Measurements from ENCODE around the gene BOD1L1. TPM values are rescaled to one million over a fixed set of nuclear protein-coding genes. Genes with fewer than 3 reads are reported as not detected.

Gene BOD1L1
- polyA plus RNA-seq, 2 donors, result 8.0 to 9.0 TPM

DNA sequence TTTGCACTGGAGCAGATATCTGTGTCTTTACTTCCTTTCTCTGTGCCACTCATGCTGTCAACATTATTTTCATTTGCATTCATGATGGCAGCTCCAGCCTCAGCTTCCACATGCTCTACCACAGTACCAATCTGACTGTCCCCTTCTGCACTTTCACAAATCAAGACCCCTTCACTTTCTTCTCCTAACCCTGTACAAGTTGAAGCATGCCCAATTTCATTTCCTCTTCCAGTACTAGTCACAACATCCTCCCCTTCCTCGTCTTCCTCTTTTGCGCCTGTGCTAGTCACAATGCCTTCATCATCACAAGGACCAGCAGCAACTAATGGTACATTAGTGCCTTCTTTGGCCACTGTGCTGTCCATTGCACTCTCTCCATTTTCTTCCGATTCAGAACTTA lies 26.5 kb downstream of the BOD1L1 start:
- H3K27me3 ChIP-seq (ENCODE audit: control insufficient read depth in 1 of 2, insufficient read depth in 2 of 2, low read length in 2 of 2), result no peaks in the 10 kb centered on the region
- H3K4me1 ChIP-seq (ENCODE audit: control insufficient read depth in 2 of 2, insufficient read depth in 2 of 2, low read length in 1 of 2), result no peaks in the 10 kb centered on the region
- H3K9me3 ChIP-seq (ENCODE audit: control insufficient read depth in 2 of 2, insufficient read depth in 1 of 2, low read depth in 1 of 2, low read length in 1 of 2), result no peaks in the 10 kb centered on the region
- WGBS, 2 donors, result 87 to 91% methylated on average over 3 of the region's 3 CpGs
- H3K4me3 ChIP-seq (ENCODE audit: low read depth in 1 of 2, low read length in 2 of 2), result no peak overlapping the region
- peaks cover 20 to 23% of the 10 kb centered on the region in 2 donors for H3K36me3 ChIP-seq (ENCODE audit: control insufficient read depth in 2 of 2, insufficient read depth in 2 of 2, low read length in 1 of 2)
- no peak overlapping the region for H3K27ac ChIP-seq (ENCODE audit: low read depth in 2 of 2, low read length in 1 of 2)

- H3K4me1 ChIP-seq (ENCODE audit: control insufficient read depth in 2 of 2, insufficient read depth in 2 of 2, low read length in 1 of 2), result no peaks in the 10 kb centered on the region
- no peak overlapping the region for H3K4me3 ChIP-seq (ENCODE audit: low read depth in 1 of 2, low read length in 2 of 2)
- H3K36me3 ChIP-seq (ENCODE audit: control insufficient read depth in 2 of 2, insufficient read depth in 2 of 2, low read length in 1 of 2), result peaks cover 21 to 23% of the 10 kb centered on the region in 2 donors
- no peaks in the 10 kb centered on the region for H3K27me3 ChIP-seq (ENCODE audit: control insufficient read depth in 1 of 2, insufficient read depth in 2 of 2, low read length in 2 of 2)
- 79 to 80% methylated on average over 5 of the region's 5 CpGs for WGBS, 2 donors
- no peaks in the 10 kb centered on the region for H3K9me3 ChIP-seq (ENCODE audit: control insufficient read depth in 2 of 2, insufficient read depth in 1 of 2, low read depth in 1 of 2, low read length in 1 of 2)
- no peak overlapping the region for H3K27ac ChIP-seq (ENCODE audit: low read depth in 2 of 2, low read length in 1 of 2)
These were observed 28.4 kb downstream of the BOD1L1 start for GRCh38 chr4:13599159-13599558.

- Histone ChIP-seq H3K36me3 (ENCODE audit: control insufficient read depth in 2 of 2, insufficient read depth in 2 of 2, low read length in 1 of 2) (peaks cover 15 to 21% of the 10 kb centered on the region in 2 donors), H3K27ac (ENCODE audit: low read depth in 2 of 2, low read length in 1 of 2) (no peak overlapping the region), H3K4me3 (ENCODE audit: low read depth in 1 of 2, low read length in 2 of 2) (no peak overlapping the region), H3K9me3 (ENCODE audit: control insufficient read depth in 2 of 2, insufficient read depth in 1 of 2, low read depth in 1 of 2, low read length in 1 of 2) (no peaks in the 10 kb centered on the region), H3K4me1 (ENCODE audit: control insufficient read depth in 2 of 2, insufficient read depth in 2 of 2, low read length in 1 of 2) (no peaks in the 10 kb centered on the region), H3K27me3 (ENCODE audit: control insufficient read depth in 1 of 2, insufficient read depth in 2 of 2, low read length in 2 of 2) (no peaks in the 10 kb centered on the region)
These were observed 29.9 kb downstream of the BOD1L1 start for GRCh38 chr4:13597604-13598003.

DNA sequence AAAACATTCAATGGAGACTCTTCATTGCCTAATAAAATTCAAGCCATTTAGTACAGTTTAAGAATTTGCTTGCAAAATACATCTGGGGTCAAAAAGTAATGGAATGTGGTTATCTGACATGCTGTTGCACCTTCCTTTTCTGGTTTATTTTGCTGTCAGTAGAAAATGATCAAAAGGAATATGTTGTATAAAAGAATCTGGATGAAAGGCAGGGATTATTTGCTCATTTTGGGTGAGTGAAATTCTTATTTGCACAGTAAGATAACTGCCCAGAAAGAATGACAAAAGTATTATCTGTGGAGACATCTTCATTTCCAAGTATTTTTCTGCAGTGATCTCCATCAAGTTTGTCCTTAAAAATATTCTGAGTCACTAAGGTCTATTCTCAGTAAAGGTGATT lies 30.4 kb downstream of the BOD1L1 start:
- Histone ChIP-seq H3K9me3 (ENCODE audit: control insufficient read depth in 2 of 2, insufficient read depth in 1 of 2, low read depth in 1 of 2, low read length in 1 of 2) (no peaks in the 10 kb centered on the region), H3K27me3 (ENCODE audit: control insufficient read depth in 1 of 2, insufficient read depth in 2 of 2, low read length in 2 of 2) (no peaks in the 10 kb centered on the region), H3K27ac (ENCODE audit: low read depth in 2 of 2, low read length in 1 of 2) (no peak overlapping the region), H3K4me1 (ENCODE audit: control insufficient read depth in 2 of 2, insufficient read depth in 2 of 2, low read length in 1 of 2) (no peaks in the 10 kb centered on the region), H3K36me3 (ENCODE audit: control insufficient read depth in 2 of 2, insufficient read depth in 2 of 2, low read length in 1 of 2) (peaks cover 13 to 22% of the 10 kb centered on the region in 2 donors), H3K4me3 (ENCODE audit: low read depth in 1 of 2, low read length in 2 of 2) (no peak overlapping the region)

DNA sequence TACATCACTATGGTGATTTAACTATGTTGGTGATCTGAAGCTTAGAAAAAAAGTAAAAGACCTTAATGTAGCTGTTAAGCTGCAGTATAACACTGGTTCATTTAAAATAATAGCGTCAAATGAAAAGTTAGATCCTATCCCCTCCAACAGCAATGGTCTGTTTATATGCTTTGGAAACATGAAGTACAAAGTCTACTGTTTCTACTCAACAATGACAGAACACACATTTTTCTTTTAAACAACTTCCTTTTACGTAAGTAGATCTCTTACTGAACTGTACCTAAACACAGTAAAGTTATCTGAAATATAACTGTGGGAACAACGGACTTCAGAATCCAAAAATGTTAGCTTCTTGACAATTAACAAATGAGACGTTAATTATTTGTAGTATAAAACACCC lies 35.3 kb downstream of the BOD1L1 start:
- WGBS, 2 donors, result 88 to 91% methylated on average over 4 of the region's 4 CpGs
- H3K4me3 ChIP-seq (ENCODE audit: low read depth in 1 of 2, low read length in 2 of 2), result no peak overlapping the region
- no peaks in the 10 kb centered on the region for H3K9me3 ChIP-seq (ENCODE audit: control insufficient read depth in 2 of 2, insufficient read depth in 1 of 2, low read depth in 1 of 2, low read length in 1 of 2)
- H3K4me1 ChIP-seq (ENCODE audit: control insufficient read depth in 2 of 2, insufficient read depth in 2 of 2, low read length in 1 of 2), result no peaks in the 10 kb centered on the region
- H3K27ac ChIP-seq (ENCODE audit: low read depth in 2 of 2, low read length in 1 of 2), result no peak overlapping the region
- no peaks in the 10 kb centered on the region for H3K27me3 ChIP-seq (ENCODE audit: control insufficient read depth in 1 of 2, insufficient read depth in 2 of 2, low read length in 2 of 2)
- H3K36me3 ChIP-seq (ENCODE audit: control insufficient read depth in 2 of 2, insufficient read depth in 2 of 2, low read length in 1 of 2), result peaks cover 4 to 10% of the 10 kb centered on the region in 2 donors

DNA sequence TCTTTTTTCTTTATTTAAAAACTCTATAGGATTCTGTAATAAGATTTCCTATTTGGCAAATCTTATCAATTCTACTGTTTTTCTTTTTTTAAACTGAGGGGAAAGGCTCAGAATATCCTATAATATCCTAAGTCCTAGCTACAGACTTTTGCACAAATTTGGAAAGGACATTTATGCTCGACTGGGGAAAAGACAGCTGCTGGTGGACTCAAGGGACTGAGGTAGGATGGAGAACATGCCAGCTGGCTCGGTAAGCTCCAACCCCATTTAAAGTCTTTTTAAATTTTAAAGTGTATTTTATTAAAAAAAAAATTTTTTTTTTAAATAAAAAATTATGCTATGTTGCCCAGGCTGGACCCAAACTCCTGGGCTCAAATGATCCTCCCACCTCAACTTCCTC lies 36.8 kb downstream of the BOD1L1 start:
- H3K4me3 ChIP-seq (ENCODE audit: low read depth in 1 of 2, low read length in 2 of 2), result no peak overlapping the region
- H3K36me3 ChIP-seq (ENCODE audit: control insufficient read depth in 2 of 2, insufficient read depth in 2 of 2, low read length in 1 of 2), result peaks cover 4% of the 10 kb centered on the region in 2 donors
- H3K9me3 ChIP-seq (ENCODE audit: control insufficient read depth in 2 of 2, insufficient read depth in 1 of 2, low read depth in 1 of 2, low read length in 1 of 2), result no peaks in the 10 kb centered on the region
- no peaks in the 10 kb centered on the region for H3K27me3 ChIP-seq (ENCODE audit: control insufficient read depth in 1 of 2, insufficient read depth in 2 of 2, low read length in 2 of 2)
- H3K27ac ChIP-seq (ENCODE audit: low read depth in 2 of 2, low read length in 1 of 2), result no peak overlapping the region
- 81 to 88% methylated on average over 2 of the region's 2 CpGs for WGBS, 2 donors
- no peaks in the 10 kb centered on the region for H3K4me1 ChIP-seq (ENCODE audit: control insufficient read depth in 2 of 2, insufficient read depth in 2 of 2, low read length in 1 of 2)

DNA sequence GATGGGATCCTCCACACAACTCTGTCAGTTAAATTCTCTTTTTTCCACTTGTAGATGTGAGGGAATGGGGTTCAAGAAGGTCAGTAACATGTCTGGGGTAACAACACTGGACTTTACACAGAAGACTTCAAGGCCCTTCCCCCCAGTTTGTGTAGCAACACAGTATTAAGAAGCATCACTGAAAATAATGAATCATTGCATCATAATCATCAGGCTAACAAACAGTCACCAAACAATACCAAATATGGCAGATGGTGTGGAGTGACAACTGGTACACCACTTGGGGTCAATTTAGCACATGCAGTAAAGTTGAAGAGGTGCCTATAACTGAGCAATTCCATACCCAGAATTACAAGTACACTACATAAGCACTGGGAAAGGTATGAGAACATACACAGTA lies 38.6 kb downstream of the BOD1L1 start:
- H3K36me3 ChIP-seq (ENCODE audit: control insufficient read depth in 2 of 2, insufficient read depth in 2 of 2, low read length in 1 of 2), result peaks cover 4 to 5% of the 10 kb centered on the region in 2 donors

DNA sequence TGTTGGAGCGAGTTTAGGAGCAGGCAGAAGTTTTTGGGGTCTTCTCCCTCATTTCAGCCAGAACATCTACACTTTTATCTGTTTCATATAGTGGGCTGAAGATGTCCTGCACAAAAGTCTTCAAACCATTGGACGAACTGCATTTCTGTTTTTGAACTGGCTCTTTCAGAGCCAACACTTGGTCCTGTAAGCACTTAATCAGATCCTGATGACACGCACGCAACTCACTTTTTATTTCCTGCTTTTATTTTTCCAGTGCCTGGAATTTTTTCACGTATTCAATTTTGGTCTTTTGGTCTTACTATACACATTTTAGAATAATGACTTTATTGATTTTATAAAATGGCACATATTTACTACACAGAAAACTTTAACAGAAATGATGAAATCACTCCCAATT lies 43.0 kb downstream of the BOD1L1 start:
- Histone ChIP-seq H3K36me3 (ENCODE audit: control insufficient read depth in 2 of 2, insufficient read depth in 2 of 2, low read length in 1 of 2) (peaks cover 10 to 12% of the 10 kb centered on the region in 2 donors), H3K4me1 (ENCODE audit: control insufficient read depth in 2 of 2, insufficient read depth in 2 of 2, low read length in 1 of 2) (no peaks in the 10 kb centered on the region), H3K27me3 (ENCODE audit: control insufficient read depth in 1 of 2, insufficient read depth in 2 of 2, low read length in 2 of 2) (no peaks in the 10 kb centered on the region), H3K4me3 (ENCODE audit: low read depth in 1 of 2, low read length in 2 of 2) (no peak overlapping the region), H3K9me3 (ENCODE audit: control insufficient read depth in 2 of 2, insufficient read depth in 1 of 2, low read depth in 1 of 2, low read length in 1 of 2) (no peaks in the 10 kb centered on the region), H3K27ac (ENCODE audit: low read depth in 2 of 2, low read length in 1 of 2) (no peak overlapping the region)
- WGBS, 2 donors, result 94 to 95% methylated on average over 5 of the region's 5 CpGs

More for the DNA sequence above, 38.6 kb downstream of the BOD1L1 start:
- H3K27ac ChIP-seq (ENCODE audit: low read depth in 2 of 2, low read length in 1 of 2), result no peak overlapping the region
- H3K27me3 ChIP-seq (ENCODE audit: control insufficient read depth in 1 of 2, insufficient read depth in 2 of 2, low read length in 2 of 2), result no peaks in the 10 kb centered on the region
- no peaks in the 10 kb centered on the region for H3K9me3 ChIP-seq (ENCODE audit: control insufficient read depth in 2 of 2, insufficient read depth in 1 of 2, low read depth in 1 of 2, low read length in 1 of 2)
- H3K4me3 ChIP-seq (ENCODE audit: low read depth in 1 of 2, low read length in 2 of 2), result no peak overlapping the region
- H3K4me1 ChIP-seq (ENCODE audit: control insufficient read depth in 2 of 2, insufficient read depth in 2 of 2, low read length in 1 of 2), result no peaks in the 10 kb centered on the region

DNA sequence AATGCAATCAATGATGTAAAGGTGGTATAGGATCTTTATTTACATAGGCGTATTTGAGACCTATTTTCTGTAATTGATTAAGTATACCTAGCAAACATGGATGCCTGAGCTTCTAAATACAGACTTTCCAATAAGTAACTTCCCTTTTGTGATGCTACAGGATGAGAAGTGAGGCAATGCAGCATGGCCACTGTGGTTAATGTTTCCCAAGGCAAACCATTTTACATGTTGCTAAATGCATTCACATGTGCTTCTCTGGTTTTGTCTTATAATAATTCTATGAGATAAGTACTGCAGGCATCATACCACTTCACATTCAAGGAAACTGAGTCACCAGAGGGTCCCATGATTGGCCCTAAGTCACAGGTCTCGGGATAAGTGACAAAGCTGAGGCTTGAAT lies 47.5 kb downstream of the BOD1L1 start:
- WGBS, 2 donors, result 94 to 96% methylated on average over 2 of the region's 2 CpGs
- no peaks in the 10 kb centered on the region for H3K27me3 ChIP-seq (ENCODE audit: control insufficient read depth in 1 of 2, insufficient read depth in 2 of 2, low read length in 2 of 2)
- no peaks in the 10 kb centered on the region for H3K4me1 ChIP-seq (ENCODE audit: control insufficient read depth in 2 of 2, insufficient read depth in 2 of 2, low read length in 1 of 2)
- no peak overlapping the region for H3K27ac ChIP-seq (ENCODE audit: low read depth in 2 of 2, low read length in 1 of 2)
- no peak overlapping the region for H3K4me3 ChIP-seq (ENCODE audit: low read depth in 1 of 2, low read length in 2 of 2)
- H3K36me3 ChIP-seq (ENCODE audit: control insufficient read depth in 2 of 2, insufficient read depth in 2 of 2, low read length in 1 of 2), result peaks cover 19 to 21% of the 10 kb centered on the region in 2 donors
- no peaks in the 10 kb centered on the region for H3K9me3 ChIP-seq (ENCODE audit: control insufficient read depth in 2 of 2, insufficient read depth in 1 of 2, low read depth in 1 of 2, low read length in 1 of 2)

GRCh38 chr4:13577660-13578059 lies 49.9 kb downstream of the BOD1L1 start:
- Histone ChIP-seq H3K36me3 (ENCODE audit: control insufficient read depth in 2 of 2, insufficient read depth in 2 of 2, low read length in 1 of 2) (peaks cover 19 to 21% of the 10 kb centered on the region in 2 donors), H3K4me1 (ENCODE audit: control insufficient read depth in 2 of 2, insufficient read depth in 2 of 2, low read length in 1 of 2) (no peaks in the 10 kb centered on the region), H3K27ac (ENCODE audit: low read depth in 2 of 2, low read length in 1 of 2) (no peak overlapping the region), H3K9me3 (ENCODE audit: control insufficient read depth in 2 of 2, insufficient read depth in 1 of 2, low read depth in 1 of 2, low read length in 1 of 2) (no peaks in the 10 kb centered on the region), H3K27me3 (ENCODE audit: control insufficient read depth in 1 of 2, insufficient read depth in 2 of 2, low read length in 2 of 2) (no peaks in the 10 kb centered on the region), H3K4me3 (ENCODE audit: low read depth in 1 of 2, low read length in 2 of 2) (no peak overlapping the region)
- 97 to 98% methylated on average over 3 of the region's 3 CpGs for WGBS, 2 donors

Data from esophagus (tissue), 2 donors.